Left lung (tissue), 10 donors: ENCODE measurements around the gene ALK. TPM values are rescaled to one million over a fixed set of nuclear protein-coding genes. Genes with fewer than 3 reads are reported as not detected.

Experiments
- ATAC-seq: fragments of 200-7000 bp; cut with Tn5 transposase; one replicate; pipeline ENCODE4 v1.9.1; 2020; ENCODE audit warnings: moderate library complexity
- DNase-seq, 4 donors: peaks; one replicate each; pipeline ENCODE4 v3.0.0-alpha.2; 2013 to 2020
- H3K27ac ChIP-seq, 2 donors: fragments of 200-600 bp; sonication (generic) in 1 of 2; one replicate each; pipeline versions ENCODE4 v1.5.0 to v1.8.0; 2020 to 2021
- H3K27me3 ChIP-seq, 2 donors: fragments of 200-600 bp; sonication (generic) in 1 of 2; one replicate each; pipeline versions ENCODE4 v1.5.0 to v1.8.0; 2020 to 2021
- H3K36me3 ChIP-seq, 2 donors: fragments of 200-600 bp; sonication (generic) in 1 of 2; one replicate each; pipeline versions ENCODE4 v1.5.0 to v1.8.0; 2020 to 2021
- H3K4me1 ChIP-seq, 2 donors: fragments of 200-600 bp; one replicate each; pipeline ENCODE4 v1.8.0; 2021
- H3K4me3 ChIP-seq, 2 donors: fragments of 200-600 bp; sonication (generic) in 1 of 2; one replicate each; pipeline versions ENCODE4 v1.5.0 to v1.8.0; 2020 to 2021; ENCODE audit warnings: mild to moderate bottlenecking in 1 of 2
- H3K9me3 ChIP-seq, 2 donors: fragments of 200-600 bp; sonication (generic) in 1 of 2; one replicate each; pipeline versions ENCODE4 v1.5.0 to v1.8.0; 2020 to 2021
- intact Hi-C, 2 donors: fragments of 100-400 bp; cut with DNase I; formaldehyde crosslinking; loops; one replicate each; pipeline versions ENCODE4 v1.11.2 to v1.14.2; 2022
- polyA plus RNA-seq, 6 donors: library from polyadenylated mRNA; unstranded; fragments of 120-200 nt; gene quantifications; one replicate each; pipeline ENCODE4 v1.2.1, GENCODE V29; 2013; ENCODE audit not compliant: insufficient read length in 6 of 6
- total RNA-seq, 2 donors: library from RNA; stranded (reverse); fragmentation: NEBNext Ultra II Directional; extraction: Animal tissue kit (Norgen Biotek cat#: 25700); gene quantifications; one replicate each; pipeline ENCODE4 v1.2.1, GENCODE V29; 2021
- TF ChIP-seq, protein P1 (sequence below), 2 donors: fragments of 200-600 bp; sonication (generic) in 1 of 2; IDR thresholded peaks; one replicate each; pipeline versions ENCODE4 v1.5.0 to v1.8.0; 2021; ENCODE audit warnings: antibody characterized with exemption in 2 of 2
- donor health status: DM: no; HTN: yes; CAD: no.
- donor health status: DM: no; HTN: no; CAD: no.

ALK gene
- total and polyA plus RNA-seq, 8 donors, result 0.06 to 0.70 (median 0.12) TPM; not detected in 2

DNA sequence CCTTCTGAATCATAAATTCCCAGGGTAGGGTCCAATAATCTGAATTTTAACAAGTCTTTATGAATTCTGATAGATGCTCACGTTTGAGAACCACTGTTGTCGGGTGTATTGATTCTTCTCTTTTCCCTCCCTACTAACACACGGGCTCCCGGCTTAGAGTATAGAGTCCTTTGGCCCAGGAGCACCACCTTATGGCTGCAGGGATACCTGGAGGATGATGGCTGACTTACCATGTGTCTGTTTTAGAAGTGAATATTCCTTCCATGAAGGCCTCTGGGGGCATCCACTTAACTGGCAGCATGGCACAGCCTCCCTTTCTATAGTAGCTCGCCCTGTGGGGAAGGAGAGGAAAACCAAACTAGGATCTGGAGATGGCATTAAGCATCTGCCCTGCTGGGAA, 714.4 kb downstream of the ALK start:
- Histone ChIP-seq H3K36me3 (peaks cover 0 to 2% of the 10 kb centered on the region in 2 donors), H3K9me3 (no peaks in the 10 kb centered on the region), H3K4me1 (no peaks in the 10 kb centered on the region), H3K27ac (no peak overlapping the region), H3K27me3 (no peaks in the 10 kb centered on the region), H3K4me3 (no peak overlapping the region)
- ATAC-seq (no peak), DNase-seq (no peak)
- intact Hi-C loops, result no loop called here
- TF ChIP-seq, protein P1, sequence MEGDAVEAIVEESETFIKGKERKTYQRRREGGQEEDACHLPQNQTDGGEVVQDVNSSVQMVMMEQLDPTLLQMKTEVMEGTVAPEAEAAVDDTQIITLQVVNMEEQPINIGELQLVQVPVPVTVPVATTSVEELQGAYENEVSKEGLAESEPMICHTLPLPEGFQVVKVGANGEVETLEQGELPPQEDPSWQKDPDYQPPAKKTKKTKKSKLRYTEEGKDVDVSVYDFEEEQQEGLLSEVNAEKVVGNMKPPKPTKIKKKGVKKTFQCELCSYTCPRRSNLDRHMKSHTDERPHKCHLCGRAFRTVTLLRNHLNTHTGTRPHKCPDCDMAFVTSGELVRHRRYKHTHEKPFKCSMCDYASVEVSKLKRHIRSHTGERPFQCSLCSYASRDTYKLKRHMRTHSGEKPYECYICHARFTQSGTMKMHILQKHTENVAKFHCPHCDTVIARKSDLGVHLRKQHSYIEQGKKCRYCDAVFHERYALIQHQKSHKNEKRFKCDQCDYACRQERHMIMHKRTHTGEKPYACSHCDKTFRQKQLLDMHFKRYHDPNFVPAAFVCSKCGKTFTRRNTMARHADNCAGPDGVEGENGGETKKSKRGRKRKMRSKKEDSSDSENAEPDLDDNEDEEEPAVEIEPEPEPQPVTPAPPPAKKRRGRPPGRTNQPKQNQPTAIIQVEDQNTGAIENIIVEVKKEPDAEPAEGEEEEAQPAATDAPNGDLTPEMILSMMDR (IDR thresholded peaks at IDR 0.05), result no peak

DNA sequence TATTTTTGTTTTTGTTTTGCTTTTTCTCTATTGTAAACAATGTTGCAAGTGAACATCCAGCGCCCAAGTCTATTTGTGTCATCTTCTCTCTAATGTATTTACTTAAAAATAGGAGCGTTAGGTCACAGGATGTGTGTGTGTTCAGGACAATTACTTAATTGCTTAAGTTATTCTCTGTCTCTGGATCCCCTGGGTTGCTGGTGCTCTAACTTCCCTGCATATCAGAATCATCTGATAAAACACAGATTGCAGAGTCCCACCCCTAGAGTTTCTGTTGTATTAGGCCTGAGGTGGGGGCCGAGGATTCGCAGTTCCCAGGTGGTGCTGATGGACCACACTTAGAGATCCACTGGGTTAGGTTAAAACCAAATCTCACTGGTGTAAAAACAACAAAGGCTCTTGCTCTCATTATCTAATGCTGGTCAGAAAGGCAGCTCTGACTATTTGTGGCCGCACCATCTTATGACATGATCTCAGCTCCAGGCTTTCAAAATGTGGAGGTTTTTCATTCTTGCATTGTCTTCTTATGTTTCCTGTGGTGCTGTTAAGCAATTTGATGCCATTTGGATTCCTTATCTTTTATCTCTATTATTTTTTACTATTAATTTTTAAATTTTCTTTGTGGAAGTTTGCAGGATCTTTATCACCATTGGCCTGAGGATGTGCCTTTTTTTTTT, 718.4 kb downstream of the ALK start:
- ATAC-seq (no peak), DNase-seq (no peak)
- Histone ChIP-seq H3K27me3 (no peaks in the 10 kb centered on the region), H3K9me3 (no peaks in the 10 kb centered on the region), H3K36me3 (peaks cover 0 to 2% of the 10 kb centered on the region in 2 donors), H3K4me3 (no peak overlapping the region), H3K4me1 (no peaks in the 10 kb centered on the region), H3K27ac (no peak overlapping the region)
- intact Hi-C loops, result no loop called here
- TF ChIP-seq, protein P1 (IDR thresholded peaks at IDR 0.05), result no peak

DNA sequence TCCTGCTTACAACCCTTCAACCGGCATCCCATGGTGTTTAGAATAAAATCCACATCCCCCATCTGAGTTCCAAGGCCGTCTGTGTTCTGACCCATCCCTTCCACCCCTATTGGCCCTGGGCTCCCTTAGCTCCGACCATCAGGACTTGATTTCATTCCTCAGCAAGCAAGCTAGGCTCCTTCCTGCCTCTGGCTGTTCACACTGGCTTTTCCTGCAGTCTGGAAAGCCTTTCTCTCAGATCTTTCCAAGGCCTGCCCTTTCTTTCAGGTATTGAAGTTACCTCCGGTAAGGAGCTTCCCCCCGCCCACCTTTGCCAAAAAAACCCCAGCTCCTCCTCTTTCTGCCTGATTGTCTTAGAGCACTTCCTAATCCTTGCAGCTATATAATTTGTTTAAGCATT, 719.4 kb downstream of the ALK start:
- TF ChIP-seq, protein P1 (IDR thresholded peaks at IDR 0.05), result no peak
- no peaks in the 10 kb centered on the region for H3K27me3 ChIP-seq
- H3K9me3 ChIP-seq, result no peaks in the 10 kb centered on the region
- no peak overlapping the region for H3K27ac ChIP-seq
- H3K4me1 ChIP-seq, result no peaks in the 10 kb centered on the region
- peaks cover 0 to 2% of the 10 kb centered on the region in 2 donors for H3K36me3 ChIP-seq
- no peak overlapping the region for H3K4me3 ChIP-seq
- no peak for ATAC-seq
- intact Hi-C loops, result no loop called here
- no peak for DNase-seq

DNA sequence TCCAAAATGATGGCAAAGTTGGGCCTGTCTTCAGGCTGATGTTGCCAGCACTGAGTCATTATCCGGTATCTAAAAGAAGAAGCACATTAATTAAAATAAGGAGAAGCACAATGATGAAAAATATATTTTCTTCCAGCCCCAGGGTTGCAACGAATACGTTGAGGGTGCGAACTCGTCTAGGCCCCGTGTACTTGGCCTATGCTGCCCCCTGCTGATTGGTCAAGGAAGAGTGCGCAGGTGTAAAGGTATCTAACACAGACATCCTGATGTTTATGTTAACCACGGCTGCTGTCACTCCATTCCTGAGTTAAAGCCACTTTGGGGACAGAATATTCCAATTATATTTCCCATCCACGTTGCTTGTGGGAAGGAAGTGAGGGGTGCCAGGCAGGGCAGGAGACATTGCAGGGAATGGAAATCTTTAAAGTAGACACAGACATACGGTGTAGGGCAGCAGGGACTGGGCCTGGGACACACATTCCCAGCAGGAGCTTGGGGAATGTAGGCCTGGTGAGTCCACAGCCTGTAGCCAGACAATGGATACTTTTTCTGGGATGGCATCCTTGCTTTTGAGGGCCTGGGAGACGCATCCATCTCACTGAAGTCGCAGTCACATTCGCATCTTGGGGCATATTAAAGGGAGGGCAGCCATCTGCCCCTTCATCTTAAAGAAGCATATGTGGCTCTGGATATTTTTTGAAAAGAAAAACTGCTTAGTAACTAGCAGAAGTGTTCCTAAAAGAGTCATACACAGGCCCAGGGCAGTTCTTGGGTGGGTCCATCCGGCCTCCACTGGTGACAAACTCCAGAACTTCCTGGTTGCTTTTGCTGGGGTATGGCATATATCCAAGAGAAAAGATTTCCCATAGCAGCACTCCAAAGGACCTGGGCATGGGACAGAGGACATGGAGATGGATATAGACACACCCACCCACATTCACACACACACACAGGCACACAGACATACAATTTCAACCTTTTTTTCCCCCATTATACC, 724.3 kb downstream of the ALK start:
- no peak overlapping the region for H3K4me3 ChIP-seq
- H3K27me3 ChIP-seq, result no peaks in the 10 kb centered on the region
- peaks cover 0 to 4% of the 10 kb centered on the region in 2 donors for H3K4me1 ChIP-seq
- TF ChIP-seq, protein P1 (IDR thresholded peaks at IDR 0.05), result peak; percentile 66 to 76
- no peak overlapping the region for H3K27ac ChIP-seq
- intact Hi-C loops, result loop anchor here in 1 of 2 donors (2.0 to 10.0 kb wide), 2 partner anchors 238 to 372 kb away; no protein-coding TSS in a partner anchor
- DNase-seq (peak in 3 of 4 donors; percentile 26 to 66 (median 61)), ATAC-seq (peak; percentile 99)
- H3K36me3 ChIP-seq, result no peaks in the 10 kb centered on the region
- no peaks in the 10 kb centered on the region for H3K9me3 ChIP-seq

DNA sequence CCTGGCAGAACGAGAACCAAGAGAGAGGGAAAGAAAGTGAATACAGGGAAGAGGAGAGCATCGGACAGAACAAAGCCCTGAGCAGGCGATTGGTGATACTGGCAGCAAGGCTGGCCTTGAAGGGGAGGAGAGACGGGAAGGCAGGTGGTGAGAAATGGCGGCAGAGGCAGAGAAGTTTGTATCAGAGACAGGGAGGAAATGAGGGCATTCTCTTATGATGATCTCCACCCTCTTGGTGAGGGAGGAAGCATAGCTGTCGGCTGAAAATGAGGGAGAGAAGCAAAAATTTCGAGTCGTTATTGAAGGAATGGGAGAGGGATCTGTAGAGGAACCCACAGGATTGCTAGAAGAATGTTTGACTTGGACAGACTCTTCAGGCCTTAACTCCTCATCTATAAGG, 725.6 kb downstream of the ALK start:
- ATAC-seq (no peak), DNase-seq (no peak)
- H3K27ac ChIP-seq, result no peak overlapping the region
- TF ChIP-seq, protein P1 (IDR thresholded peaks at IDR 0.05), result no peak
- intact Hi-C loops, result loop anchor here in 1 of 2 donors (2.0 to 10.0 kb wide), 2 partner anchors 237 to 371 kb away; no protein-coding TSS in a partner anchor
- H3K4me3 ChIP-seq, result no peak overlapping the region
- H3K36me3 ChIP-seq, result no peaks in the 10 kb centered on the region
- no peaks in the 10 kb centered on the region for H3K9me3 ChIP-seq
- no peaks in the 10 kb centered on the region for H3K27me3 ChIP-seq
- H3K4me1 ChIP-seq, result peaks cover 0 to 4% of the 10 kb centered on the region in 2 donors
